K562 (cell line): ENCODE measurements around the gene FRAT2. TPM values are rescaled to one million over a fixed set of nuclear protein-coding genes. Genes with fewer than 3 reads are reported as not detected.

Experiments
- ARHGAP35 ChIP-seq: fragments of 450-650 bp; IDR thresholded peaks from 2 replicates; pipeline ENCODE4 v1.6.1; 2018; ENCODE audit not compliant: partially characterized antibody
- HDAC2 ChIP-seq: fragments of 450-650 bp; IDR thresholded peaks from 2 replicates; pipeline ENCODE4 v1.6.1; 2016; ENCODE audit warnings: mild to moderate bottlenecking
- HLTF ChIP-seq: fragments of 450-650 bp; IDR thresholded peaks from 2 replicates; pipeline ENCODE4 v1.6.1; 2016
- KAT2B ChIP-seq: IDR thresholded peaks from one replicate; pipeline ENCODE4 v1.6.1; 2012; ENCODE audit warnings: low read depth, mild to moderate bottlenecking, control low read depth, inconsistent platforms, low read length, moderate library complexity
- MECOM ChIP-seq: fragments of 250-450 bp; sonication (Bioruptor Pico); IDR thresholded peaks from 2 replicates; pipeline ENCODE4 v1.8.0; 2022; ENCODE audit warnings: inconsistent platforms
- NUFIP1 ChIP-seq: fragments of 450-650 bp; IDR thresholded peaks from 2 replicates; pipeline ENCODE4 v1.6.1; 2018; ENCODE audit not compliant: partially characterized antibody
- RAD21 ChIP-seq, 2 experiments: fragments of 250-450 bp in 1 of 2; fragments of 450-650 bp in 1 of 2; sonication (Bioruptor Pico) in 1 of 2; formaldehyde crosslinking in 1 of 2; IDR thresholded peaks in 1 of 2; conservative IDR thresholded peaks in 1 of 2; 2 replicates each; pipeline versions ENCODE4 v1.4.0 to v1.8.0; 2020 to 2022; ENCODE audit warnings: mild to moderate bottlenecking in 2 of 2, moderate library complexity in 1 of 2
- SAP30 ChIP-seq: fragments of 200-600 bp; sonication (generic); IDR thresholded peaks from 2 replicates; pipeline ENCODE4 v1.6.1; 2012; ENCODE audit warnings: borderline replicate concordance, low read depth, mild to moderate bottlenecking, moderate library complexity, low read length, control low read depth, inconsistent platforms; ENCODE audit not compliant: insufficient read depth, poor library complexity, severe bottlenecking
- SREBF1 ChIP-seq: fragments of 150-350 bp; IDR thresholded peaks from 2 replicates; pipeline ENCODE4 v1.6.1; 2014; ENCODE audit warnings: antibody characterized with exemption, low read depth, low read length, borderline replicate concordance
- TAF7 ChIP-seq: fragments of 450-650 bp; IDR thresholded peaks from 2 replicates; pipeline ENCODE4 v1.6.1; 2016; ENCODE audit warnings: missing genetic modification characterization, missing compliant biosample characterization
- polyA plus RNA-seq, 8 experiments: library from polyadenylated mRNA; depleted of rRNA in 4 of 8; stranded (reverse) in 5 of 8; unstranded in 3 of 8; fragments of >200 nt; fragmentation: Nextera tagmentation in 2 of 8; fragmentation: Illumina TruSeq in 1 of 8; extraction: Ambion mirVana in 2 of 8; extraction: Trizol in 1 of 8; gene quantifications; 2 replicates each; pipeline versions ENCODE4 v1.2.1 to v1.2.3, GENCODE V29; 2011 to 2014; ENCODE audit warnings: inconsistent platforms in 1 of 8, missing spikeins in 1 of 8
- total RNA-seq, 7 experiments: library from RNA; depleted of rRNA in 6 of 7; stranded (reverse); fragments of >200 nt in 6 of 7; fragmentation: Illumina TruSeq in 2 of 7; extraction: Trizol in 2 of 7; gene quantifications; 2 replicates each; pipeline versions ENCODE4 v1.2.1 to v1.2.3, GENCODE V29; 2011 to 2021; ENCODE audit warnings: low replicate concordance in 1 of 7
- TF ChIP-seq, protein P1 (sequence below): fragments of 250-450 bp; sonication (Bioruptor Pico); IDR thresholded peaks from 2 replicates; pipeline ENCODE4 v1.5.0; 2020; ENCODE audit warnings: mild to moderate bottlenecking
- TF ChIP-seq, protein P2 (sequence below): fragments of 250-450 bp; sonication (Bioruptor Pico); IDR thresholded peaks from 2 replicates; pipeline ENCODE4 v1.4.0; 2020; ENCODE audit warnings: mild to moderate bottlenecking
- TF ChIP-seq, protein P3 (sequence below): fragments of 250-450 bp; sonication (Bioruptor Pico); IDR thresholded peaks from 2 replicates; pipeline ENCODE4 v1.8.0; 2022; ENCODE audit warnings: moderate library complexity, mild to moderate bottlenecking, inconsistent platforms
- TF ChIP-seq, protein P4 (sequence below): sonication (generic); formaldehyde crosslinking; IDR thresholded peaks from 2 replicates; pipeline ENCODE4 v1.8.1; 2023; ENCODE audit warnings: mild to moderate bottlenecking, missing genetic modification reagents

FRAT2 gene
- total and polyA plus RNA-seq, 9 of the 15 experiments (the other 6 are each of a cell fraction or from before 2014, with no cell fraction given): 4.3 to 31.7 (median 19.5) TPM

DNA sequence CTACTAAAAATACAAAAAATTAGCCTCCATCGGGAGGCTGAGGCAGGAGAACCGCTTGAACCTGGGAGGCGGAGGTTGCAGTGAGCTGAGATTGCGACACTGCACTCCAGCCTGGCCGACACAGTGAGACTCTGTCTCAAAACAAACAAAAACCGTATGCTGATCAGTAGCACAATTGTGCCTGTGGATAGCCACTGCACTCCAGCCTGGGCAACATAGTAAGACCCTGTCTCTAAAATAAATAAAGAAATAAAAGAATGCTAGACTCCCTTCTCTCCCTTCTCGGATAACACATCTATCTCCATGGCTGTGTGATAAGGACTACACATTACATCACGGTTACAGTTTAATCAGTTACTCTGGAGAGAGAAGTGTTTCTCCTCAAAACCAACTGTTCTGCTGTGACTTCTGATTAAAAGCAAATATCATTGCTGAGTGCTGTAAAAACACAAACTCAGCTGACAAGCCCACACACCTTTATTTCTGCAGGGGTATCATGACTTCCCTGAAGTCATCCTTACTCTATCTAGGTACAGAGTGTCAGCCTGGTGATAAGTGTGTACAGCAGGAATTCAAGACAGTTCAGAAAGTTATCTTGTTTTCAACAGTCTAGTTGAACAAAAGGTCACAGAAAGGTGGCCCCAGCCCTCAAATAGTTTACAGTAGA lies 36.8 kb downstream of the FRAT2 start (continued):
- TF ChIP-seq, protein P1, sequence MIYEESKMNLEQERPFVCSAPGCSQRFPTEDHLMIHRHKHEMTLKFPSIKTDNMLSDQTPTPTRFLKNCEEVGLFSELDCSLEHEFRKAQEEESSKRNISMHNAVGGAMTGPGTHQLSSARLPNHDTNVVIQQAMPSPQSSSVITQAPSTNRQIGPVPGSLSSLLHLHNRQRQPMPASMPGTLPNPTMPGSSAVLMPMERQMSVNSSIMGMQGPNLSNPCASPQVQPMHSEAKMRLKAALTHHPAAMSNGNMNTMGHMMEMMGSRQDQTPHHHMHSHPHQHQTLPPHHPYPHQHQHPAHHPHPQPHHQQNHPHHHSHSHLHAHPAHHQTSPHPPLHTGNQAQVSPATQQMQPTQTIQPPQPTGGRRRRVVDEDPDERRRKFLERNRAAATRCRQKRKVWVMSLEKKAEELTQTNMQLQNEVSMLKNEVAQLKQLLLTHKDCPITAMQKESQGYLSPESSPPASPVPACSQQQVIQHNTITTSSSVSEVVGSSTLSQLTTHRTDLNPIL (CRISPR knock-in tag): no peak
- TF ChIP-seq SREBF1 (no peak), HDAC2 (0 out of 2 replicates have a peak, but pooled peaks have one; percentile 44), HLTF (no peak), KAT2B (no peak), SAP30 (no peak), TAF7 (no peak), RAD21 (CRISPR knock-in tag; conservative IDR thresholded peaks at IDR 0.05 in 1 of 2, IDR thresholded peaks at IDR 0.05 in 1 of 2) (no peak), ARHGAP35 (no peak), MECOM (CRISPR knock-in tag) (peak; percentile 51), NUFIP1 (no peak)
- TF ChIP-seq, protein P2, sequence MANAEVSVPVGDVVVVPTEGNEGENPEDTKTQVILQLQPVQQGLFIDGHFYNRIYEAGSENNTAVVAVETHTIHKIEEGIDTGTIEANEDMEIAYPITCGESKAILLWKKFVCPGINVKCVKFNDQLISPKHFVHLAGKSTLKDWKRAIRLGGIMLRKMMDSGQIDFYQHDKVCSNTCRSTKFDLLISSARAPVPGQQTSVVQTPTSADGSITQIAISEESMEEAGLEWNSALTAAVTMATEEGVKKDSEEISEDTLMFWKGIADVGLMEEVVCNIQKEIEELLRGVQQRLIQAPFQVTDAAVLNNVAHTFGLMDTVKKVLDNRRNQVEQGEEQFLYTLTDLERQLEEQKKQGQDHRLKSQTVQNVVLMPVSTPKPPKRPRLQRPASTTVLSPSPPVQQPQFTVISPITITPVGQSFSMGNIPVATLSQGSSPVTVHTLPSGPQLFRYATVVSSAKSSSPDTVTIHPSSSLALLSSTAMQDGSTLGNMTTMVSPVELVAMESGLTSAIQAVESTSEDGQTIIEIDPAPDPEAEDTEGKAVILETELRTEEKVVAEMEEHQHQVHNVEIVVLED (CRISPR knock-in tag): no peak
- TF ChIP-seq, protein P3, sequence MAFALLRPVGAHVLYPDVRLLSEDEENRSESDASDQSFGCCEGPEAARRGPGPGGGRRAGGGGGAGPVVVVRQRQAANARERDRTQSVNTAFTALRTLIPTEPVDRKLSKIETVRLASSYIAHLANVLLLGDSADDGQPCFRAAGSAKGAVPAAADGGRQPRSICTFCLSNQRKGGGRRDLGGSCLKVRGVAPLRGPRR (CRISPR knock-in tag): no peak
- TF ChIP-seq, protein P4, sequence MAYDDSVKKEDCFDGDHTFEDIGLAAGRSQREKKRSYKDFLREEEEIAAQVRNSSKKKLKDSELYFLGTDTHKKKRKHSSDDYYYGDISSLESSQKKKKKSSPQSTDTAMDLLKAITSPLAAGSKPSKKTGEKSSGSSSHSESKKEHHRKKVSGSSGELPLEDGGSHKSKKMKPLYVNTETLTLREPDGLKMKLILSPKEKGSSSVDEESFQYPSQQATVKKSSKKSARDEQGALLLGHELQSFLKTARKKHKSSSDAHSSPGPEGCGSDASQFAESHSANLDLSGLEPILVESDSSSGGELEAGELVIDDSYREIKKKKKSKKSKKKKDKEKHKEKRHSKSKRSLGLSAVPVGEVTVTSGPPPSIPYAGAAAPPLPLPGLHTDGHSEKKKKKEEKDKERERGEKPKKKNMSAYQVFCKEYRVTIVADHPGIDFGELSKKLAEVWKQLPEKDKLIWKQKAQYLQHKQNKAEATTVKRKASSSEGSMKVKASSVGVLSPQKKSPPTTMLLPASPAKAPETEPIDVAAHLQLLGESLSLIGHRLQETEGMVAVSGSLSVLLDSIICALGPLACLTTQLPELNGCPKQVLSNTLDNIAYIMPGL (CRISPR knock-in tag): no peak
